22Rv1 (cell line): Measurements from ENCODE around the gene SLC25A22.

ENCODE experiments used
- CTCF ChIP-seq: fragments of 450-650 bp; IDR thresholded peaks from 2 replicates; pipeline ENCODE4 v1.5.1; 2017; ENCODE audit warnings: mild to moderate bottlenecking
- ZFX ChIP-seq: fragments of 450-650 bp; IDR thresholded peaks from 2 replicates; pipeline ENCODE4 v1.6.1; 2017; ENCODE audit warnings: antibody characterized with exemption, borderline replicate concordance

- TF ChIP-seq CTCF, result no peak
- TF ChIP-seq ZFX, result no peak
Observed at GRCh38 chr11:797296-798092, 587 bp downstream of the SLC25A22 start.
